H1 (cell line): ENCODE measurements around the gene SMOC2. TPM values are rescaled to one million over a fixed set of nuclear protein-coding genes. Genes with fewer than 3 reads are reported as not detected.

ENCODE experiments used
- CBX8 ChIP-seq: fragments of 300-800, 300-1000 bp; sonication (generic); IDR thresholded peaks from 2 replicates; pipeline ENCODE4 v1.7.1; 2016; ENCODE audit warnings: low read depth, low read length, borderline replicate concordance
- CHD7 ChIP-seq: fragments of 300-600 bp; sonication (generic); IDR thresholded peaks from 2 replicates; pipeline ENCODE4 v1.7.1; 2012; ENCODE audit warnings: low read length, moderate library complexity, mild to moderate bottlenecking, inconsistent platforms; ENCODE audit not compliant: insufficient replicate concordance
- EP300 ChIP-seq, 2 experiments: IDR thresholded peaks; 1 replicate in 1 of 2; 2 replicates in 1 of 2; pipeline ENCODE4 v1.6.1; 2011 to 2012; ENCODE audit warnings: low read depth in 2 of 2, low read length in 2 of 2, mild to moderate bottlenecking in 2 of 2, borderline replicate concordance in 1 of 2, inconsistent platforms in 1 of 2, moderate library complexity in 1 of 2
- NANOG ChIP-seq: IDR thresholded peaks from 2 replicates; pipeline ENCODE4 v1.6.1; 2011; ENCODE audit warnings: low read length, low read depth, mild to moderate bottlenecking, inconsistent platforms; ENCODE audit not compliant: insufficient read depth, poor library complexity, severe bottlenecking
- RFX5 ChIP-seq: IDR thresholded peaks from 2 replicates; pipeline ENCODE4 v1.6.1; 2011; ENCODE audit warnings: low read depth, low read length, improper control_type of control experiment, borderline replicate concordance
- SIRT6 ChIP-seq: IDR thresholded peaks from one replicate; pipeline ENCODE4 v1.7.1; 2012; ENCODE audit warnings: low read length, inconsistent platforms
- polyA plus RNA-seq, 7 experiments: library from polyadenylated mRNA; depleted of rRNA in 3 of 7; stranded (reverse) in 5 of 7; unstranded in 2 of 7; fragments of >200 nt in 5 of 7; fragments of 200-250 nt in 2 of 7; gene quantifications; 1 replicate in 5 of 7; 2 replicates in 1 of 7; 4 replicates in 1 of 7; pipeline versions ENCODE4 v1.2.1 to v1.2.3, GENCODE V29; 2011 to 2013; ENCODE audit warnings: missing spikeins in 2 of 7, mixed read lengths in 2 of 7
- total RNA-seq: library from RNA; stranded (reverse); fragmentation: NEBNext Ultra II Directional; extraction: Animal tissue kit (Norgen Biotek cat#: 25700); gene quantifications from 2 replicates; pipeline ENCODE4 v1.2.1, GENCODE V29; 2021

Gene SMOC2
- total and polyA plus RNA-seq, 2 of the 8 experiments (the other 6 are each of a cell fraction or from before 2014, with no cell fraction given), result 7.7 to 8.5 TPM

GRCh38 chr6:168643401-168643800 is 202.4 kb downstream of the SMOC2 start (continued):
- TF ChIP-seq CHD7, result no peak
- TF ChIP-seq CBX8, result no peak
- no peak for TF ChIP-seq SIRT6
- TF ChIP-seq EP300 (IDR thresholded peaks at IDR 0.05; ENCODE audit: borderline replicate concordance in 1 of 2, low read depth in 2 of 2, low read length in 2 of 2), result no peak
- TF ChIP-seq NANOG, result no peak
- TF ChIP-seq RFX5, result no peak
